GM12878 (cell line): ENCODE data around the gene SFT2D1.

Source experiments
- ETV6 ChIP-seq, 2 experiments: fragments of 450-650 bp in 1 of 2; IDR thresholded peaks in 1 of 2; conservative IDR thresholded peaks in 1 of 2; 2 replicates each; pipeline ENCODE4 v1.6.1; 2014; ENCODE audit warnings: antibody characterized with exemption in 1 of 2, borderline replicate concordance in 1 of 2, low read depth in 1 of 2, mild to moderate bottlenecking in 1 of 2, moderate library complexity in 1 of 2
- JUND ChIP-seq: IDR thresholded peaks from 2 replicates; pipeline ENCODE4 v1.6.1; 2012; ENCODE audit warnings: low read depth, mild to moderate bottlenecking, low read length, improper control_type of control experiment, moderate library complexity
- MTA3 ChIP-seq: IDR thresholded peaks from 2 replicates; pipeline ENCODE4 v1.6.1; 2012; ENCODE audit warnings: low read length, inconsistent platforms, borderline replicate concordance
- PAX5 ChIP-seq: IDR thresholded peaks from 2 replicates; pipeline ENCODE4 v1.6.1; 2011; ENCODE audit warnings: low read depth, low read length, borderline replicate concordance
- POLR2A ChIP-seq: IDR thresholded peaks from 2 replicates; pipeline ENCODE4 v1.6.1; 2011; ENCODE audit warnings: low read depth, mild to moderate bottlenecking, low read length
- SIN3A ChIP-seq: IDR thresholded peaks from 2 replicates; pipeline ENCODE4 v1.6.1; 2012; ENCODE audit warnings: low read depth, low read length, improper control_type of control experiment
- ZZZ3 ChIP-seq: IDR thresholded peaks from 2 replicates; pipeline ENCODE4 v1.6.1; 2011; ENCODE audit warnings: low read depth; ENCODE audit not compliant: control insufficient read depth, insufficient read length
- TF ChIP-seq, protein P1 (sequence below), 3 experiments: IDR thresholded peaks in 2 of 3; conservative IDR thresholded peaks in 1 of 3; 2 replicates each; pipeline ENCODE4 v1.5.1; 2011; ENCODE audit warnings: low read depth in 3 of 3, low read length in 3 of 3, mild to moderate bottlenecking in 3 of 3, control low read depth in 2 of 3, moderate library complexity in 2 of 3, inconsistent platforms in 1 of 3, mixed read lengths in 1 of 3; ENCODE audit not compliant: control insufficient read depth in 2 of 3, insufficient read depth in 1 of 3; ENCODE audit errors: extremely low read depth in 1 of 3
- TF ChIP-seq, protein P2 (sequence below): fragments of 450-650 bp; IDR thresholded peaks from 2 replicates; pipeline ENCODE4 v1.6.1; 2017; ENCODE audit warnings: mild to moderate bottlenecking, moderate library complexity
- TF ChIP-seq, protein P3 (sequence below): fragments of 150-350 bp; IDR thresholded peaks from 2 replicates; pipeline ENCODE4 v1.6.1; 2016; ENCODE audit warnings: low read depth, low read length
- TF ChIP-seq, protein P4 (sequence below): IDR thresholded peaks from 2 replicates; pipeline ENCODE4 v1.6.1; 2012; ENCODE audit warnings: improper control_type of control experiment, low read depth, low read length; ENCODE audit not compliant: insufficient replicate concordance

- no peak for TF ChIP-seq MTA3
- TF ChIP-seq, protein P1, sequence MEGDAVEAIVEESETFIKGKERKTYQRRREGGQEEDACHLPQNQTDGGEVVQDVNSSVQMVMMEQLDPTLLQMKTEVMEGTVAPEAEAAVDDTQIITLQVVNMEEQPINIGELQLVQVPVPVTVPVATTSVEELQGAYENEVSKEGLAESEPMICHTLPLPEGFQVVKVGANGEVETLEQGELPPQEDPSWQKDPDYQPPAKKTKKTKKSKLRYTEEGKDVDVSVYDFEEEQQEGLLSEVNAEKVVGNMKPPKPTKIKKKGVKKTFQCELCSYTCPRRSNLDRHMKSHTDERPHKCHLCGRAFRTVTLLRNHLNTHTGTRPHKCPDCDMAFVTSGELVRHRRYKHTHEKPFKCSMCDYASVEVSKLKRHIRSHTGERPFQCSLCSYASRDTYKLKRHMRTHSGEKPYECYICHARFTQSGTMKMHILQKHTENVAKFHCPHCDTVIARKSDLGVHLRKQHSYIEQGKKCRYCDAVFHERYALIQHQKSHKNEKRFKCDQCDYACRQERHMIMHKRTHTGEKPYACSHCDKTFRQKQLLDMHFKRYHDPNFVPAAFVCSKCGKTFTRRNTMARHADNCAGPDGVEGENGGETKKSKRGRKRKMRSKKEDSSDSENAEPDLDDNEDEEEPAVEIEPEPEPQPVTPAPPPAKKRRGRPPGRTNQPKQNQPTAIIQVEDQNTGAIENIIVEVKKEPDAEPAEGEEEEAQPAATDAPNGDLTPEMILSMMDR (IDR thresholded peaks at IDR 0.05 in 2 of 3, conservative IDR thresholded peaks at IDR 0.05 in 1 of 3; ENCODE audit: control insufficient read depth in 2 of 3, extremely low read depth in 1 of 3, insufficient read depth in 1 of 3, low read depth in 3 of 3, low read length in 3 of 3) = no peak
- no peak for TF ChIP-seq SIN3A
- TF ChIP-seq POLR2A = no peak
- TF ChIP-seq ZZZ3 = no peak
- TF ChIP-seq, protein P2, sequence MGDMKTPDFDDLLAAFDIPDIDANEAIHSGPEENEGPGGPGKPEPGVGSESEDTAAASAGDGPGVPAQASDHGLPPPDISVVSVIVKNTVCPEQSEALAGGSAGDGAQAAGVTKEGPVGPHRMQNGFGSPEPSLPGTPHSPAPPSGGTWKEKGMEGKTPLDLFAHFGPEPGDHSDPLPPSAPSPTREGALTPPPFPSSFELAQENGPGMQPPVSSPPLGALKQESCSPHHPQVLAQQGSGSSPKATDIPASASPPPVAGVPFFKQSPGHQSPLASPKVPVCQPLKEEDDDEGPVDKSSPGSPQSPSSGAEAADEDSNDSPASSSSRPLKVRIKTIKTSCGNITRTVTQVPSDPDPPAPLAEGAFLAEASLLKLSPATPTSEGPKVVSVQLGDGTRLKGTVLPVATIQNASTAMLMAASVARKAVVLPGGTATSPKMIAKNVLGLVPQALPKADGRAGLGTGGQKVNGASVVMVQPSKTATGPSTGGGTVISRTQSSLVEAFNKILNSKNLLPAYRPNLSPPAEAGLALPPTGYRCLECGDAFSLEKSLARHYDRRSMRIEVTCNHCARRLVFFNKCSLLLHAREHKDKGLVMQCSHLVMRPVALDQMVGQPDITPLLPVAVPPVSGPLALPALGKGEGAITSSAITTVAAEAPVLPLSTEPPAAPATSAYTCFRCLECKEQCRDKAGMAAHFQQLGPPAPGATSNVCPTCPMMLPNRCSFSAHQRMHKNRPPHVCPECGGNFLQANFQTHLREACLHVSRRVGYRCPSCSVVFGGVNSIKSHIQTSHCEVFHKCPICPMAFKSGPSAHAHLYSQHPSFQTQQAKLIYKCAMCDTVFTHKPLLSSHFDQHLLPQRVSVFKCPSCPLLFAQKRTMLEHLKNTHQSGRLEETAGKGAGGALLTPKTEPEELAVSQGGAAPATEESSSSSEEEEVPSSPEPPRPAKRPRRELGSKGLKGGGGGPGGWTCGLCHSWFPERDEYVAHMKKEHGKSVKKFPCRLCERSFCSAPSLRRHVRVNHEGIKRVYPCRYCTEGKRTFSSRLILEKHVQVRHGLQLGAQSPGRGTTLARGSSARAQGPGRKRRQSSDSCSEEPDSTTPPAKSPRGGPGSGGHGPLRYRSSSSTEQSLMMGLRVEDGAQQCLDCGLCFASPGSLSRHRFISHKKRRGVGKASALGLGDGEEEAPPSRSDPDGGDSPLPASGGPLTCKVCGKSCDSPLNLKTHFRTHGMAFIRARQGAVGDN = no peak
- no peak for TF ChIP-seq PAX5
- no peak for TF ChIP-seq JUND
- TF ChIP-seq, protein P3, sequence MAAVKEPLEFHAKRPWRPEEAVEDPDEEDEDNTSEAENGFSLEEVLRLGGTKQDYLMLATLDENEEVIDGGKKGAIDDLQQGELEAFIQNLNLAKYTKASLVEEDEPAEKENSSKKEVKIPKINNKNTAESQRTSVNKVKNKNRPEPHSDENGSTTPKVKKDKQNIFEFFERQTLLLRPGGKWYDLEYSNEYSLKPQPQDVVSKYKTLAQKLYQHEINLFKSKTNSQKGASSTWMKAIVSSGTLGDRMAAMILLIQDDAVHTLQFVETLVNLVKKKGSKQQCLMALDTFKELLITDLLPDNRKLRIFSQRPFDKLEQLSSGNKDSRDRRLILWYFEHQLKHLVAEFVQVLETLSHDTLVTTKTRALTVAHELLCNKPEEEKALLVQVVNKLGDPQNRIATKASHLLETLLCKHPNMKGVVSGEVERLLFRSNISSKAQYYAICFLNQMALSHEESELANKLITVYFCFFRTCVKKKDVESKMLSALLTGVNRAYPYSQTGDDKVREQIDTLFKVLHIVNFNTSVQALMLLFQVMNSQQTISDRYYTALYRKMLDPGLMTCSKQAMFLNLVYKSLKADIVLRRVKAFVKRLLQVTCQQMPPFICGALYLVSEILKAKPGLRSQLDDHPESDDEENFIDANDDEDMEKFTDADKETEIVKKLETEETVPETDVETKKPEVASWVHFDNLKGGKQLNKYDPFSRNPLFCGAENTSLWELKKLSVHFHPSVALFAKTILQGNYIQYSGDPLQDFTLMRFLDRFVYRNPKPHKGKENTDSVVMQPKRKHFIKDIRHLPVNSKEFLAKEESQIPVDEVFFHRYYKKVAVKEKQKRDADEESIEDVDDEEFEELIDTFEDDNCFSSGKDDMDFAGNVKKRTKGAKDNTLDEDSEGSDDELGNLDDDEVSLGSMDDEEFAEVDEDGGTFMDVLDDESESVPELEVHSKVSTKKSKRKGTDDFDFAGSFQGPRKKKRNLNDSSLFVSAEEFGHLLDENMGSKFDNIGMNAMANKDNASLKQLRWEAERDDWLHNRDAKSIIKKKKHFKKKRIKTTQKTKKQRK = no peak
- TF ChIP-seq, protein P4, sequence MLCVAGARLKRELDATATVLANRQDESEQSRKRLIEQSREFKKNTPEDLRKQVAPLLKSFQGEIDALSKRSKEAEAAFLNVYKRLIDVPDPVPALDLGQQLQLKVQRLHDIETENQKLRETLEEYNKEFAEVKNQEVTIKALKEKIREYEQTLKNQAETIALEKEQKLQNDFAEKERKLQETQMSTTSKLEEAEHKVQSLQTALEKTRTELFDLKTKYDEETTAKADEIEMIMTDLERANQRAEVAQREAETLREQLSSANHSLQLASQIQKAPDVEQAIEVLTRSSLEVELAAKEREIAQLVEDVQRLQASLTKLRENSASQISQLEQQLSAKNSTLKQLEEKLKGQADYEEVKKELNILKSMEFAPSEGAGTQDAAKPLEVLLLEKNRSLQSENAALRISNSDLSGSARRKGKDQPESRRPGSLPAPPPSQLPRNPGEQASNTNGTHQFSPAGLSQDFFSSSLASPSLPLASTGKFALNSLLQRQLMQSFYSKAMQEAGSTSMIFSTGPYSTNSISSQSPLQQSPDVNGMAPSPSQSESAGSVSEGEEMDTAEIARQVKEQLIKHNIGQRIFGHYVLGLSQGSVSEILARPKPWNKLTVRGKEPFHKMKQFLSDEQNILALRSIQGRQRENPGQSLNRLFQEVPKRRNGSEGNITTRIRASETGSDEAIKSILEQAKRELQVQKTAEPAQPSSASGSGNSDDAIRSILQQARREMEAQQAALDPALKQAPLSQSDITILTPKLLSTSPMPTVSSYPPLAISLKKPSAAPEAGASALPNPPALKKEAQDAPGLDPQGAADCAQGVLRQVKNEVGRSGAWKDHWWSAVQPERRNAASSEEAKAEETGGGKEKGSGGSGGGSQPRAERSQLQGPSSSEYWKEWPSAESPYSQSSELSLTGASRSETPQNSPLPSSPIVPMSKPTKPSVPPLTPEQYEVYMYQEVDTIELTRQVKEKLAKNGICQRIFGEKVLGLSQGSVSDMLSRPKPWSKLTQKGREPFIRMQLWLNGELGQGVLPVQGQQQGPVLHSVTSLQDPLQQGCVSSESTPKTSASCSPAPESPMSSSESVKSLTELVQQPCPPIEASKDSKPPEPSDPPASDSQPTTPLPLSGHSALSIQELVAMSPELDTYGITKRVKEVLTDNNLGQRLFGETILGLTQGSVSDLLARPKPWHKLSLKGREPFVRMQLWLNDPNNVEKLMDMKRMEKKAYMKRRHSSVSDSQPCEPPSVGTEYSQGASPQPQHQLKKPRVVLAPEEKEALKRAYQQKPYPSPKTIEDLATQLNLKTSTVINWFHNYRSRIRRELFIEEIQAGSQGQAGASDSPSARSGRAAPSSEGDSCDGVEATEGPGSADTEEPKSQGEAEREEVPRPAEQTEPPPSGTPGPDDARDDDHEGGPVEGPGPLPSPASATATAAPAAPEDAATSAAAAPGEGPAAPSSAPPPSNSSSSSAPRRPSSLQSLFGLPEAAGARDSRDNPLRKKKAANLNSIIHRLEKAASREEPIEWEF = no peak
- TF ChIP-seq ETV6 (conservative IDR thresholded peaks at IDR 0.05 in 1 of 2, IDR thresholded peaks at IDR 0.05 in 1 of 2; ENCODE audit: borderline replicate concordance in 1 of 2, low read depth in 1 of 2) = no peak
These were observed 36.8 kb upstream of the SFT2D1 start for GRCh38 chr6:166379103-166379586.
